ENCODE data around the gene SAMD4A.

DNA sequence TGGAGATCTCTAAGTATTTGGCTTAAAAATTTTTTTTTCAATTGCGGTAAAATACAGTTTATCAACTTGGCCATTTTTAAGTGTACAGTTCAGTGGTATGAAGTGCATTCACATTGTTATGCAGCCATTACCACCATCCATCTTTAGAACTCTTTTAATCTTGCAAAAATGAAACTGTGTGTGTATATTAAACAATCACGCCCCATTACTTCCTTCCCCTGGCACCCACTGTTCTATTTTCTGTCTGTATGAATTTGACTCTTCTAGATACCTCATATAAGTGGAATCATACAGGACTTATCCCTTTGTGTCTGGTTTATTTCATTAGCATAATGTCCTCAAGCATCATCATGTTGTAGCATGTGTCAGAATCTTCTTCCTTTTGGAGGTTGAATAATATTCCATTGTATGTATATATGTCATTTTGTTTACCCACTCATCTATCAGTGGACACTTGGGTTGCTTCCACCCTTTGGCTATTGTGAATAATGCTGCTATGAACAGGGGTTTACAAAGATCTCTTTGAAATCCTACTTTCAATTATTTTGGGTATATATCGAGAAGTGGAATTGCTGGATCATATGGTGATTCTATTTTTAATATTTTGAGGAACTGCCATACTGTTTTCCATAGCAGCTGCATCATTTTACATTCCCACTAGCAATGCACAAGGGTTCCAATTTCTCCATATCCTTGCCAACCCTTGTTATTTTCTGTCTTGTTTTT, 62.9 kb downstream of the SAMD4A start:
- no peak for TF ChIP-seq EZH2 (IDR thresholded peaks at IDR 0.05; ENCODE audit: insufficient read depth, poor library complexity, severe bottlenecking)
- no peak for TF ChIP-seq EZH2phosphoT487 (IDR thresholded peaks at IDR 0.05; ENCODE audit: insufficient read depth, low read depth)
